SJSA1 (cell line): Measurements from ENCODE around the gene ZNF326. TPM values are rescaled to one million over a fixed set of nuclear protein-coding genes. Genes with fewer than 3 reads are reported as not detected.
"Not testable (repeated sequence)": the region's sequence is repeated elsewhere in the genome, so short reads cannot be mapped to it uniquely, and the experiment has no call there.

Experiments used
- DNase-seq, 2 experiments: peaks; one replicate each; pipeline ENCODE4 v3.0.0-alpha.2; 2015 to 2020; ENCODE audit warnings: low spot score in 2 of 2, low read depth in 1 of 2
- H3K27ac ChIP-seq: fragments of 250-450 bp; sonication (Bioruptor Pico); 2 replicates; pipeline ENCODE4 v1.5.1; 2020; ENCODE audit warnings: mild to moderate bottlenecking, moderate library complexity
- H3K27me3 ChIP-seq: fragments of 250-450 bp; sonication (Bioruptor Pico); replicated peaks from 2 replicates; pipeline ENCODE4 v1.5.1; 2020; ENCODE audit warnings: mild to moderate bottlenecking, moderate library complexity
- H3K36me3 ChIP-seq: fragments of 250-450 bp; sonication (Bioruptor Pico); 2 replicates; pipeline ENCODE4 v1.5.1; 2020; ENCODE audit warnings: mild to moderate bottlenecking
- H3K4me1 ChIP-seq: fragments of 250-450 bp; sonication (Bioruptor Pico); replicated peaks from 2 replicates; pipeline ENCODE4 v1.6.1; 2021; ENCODE audit warnings: mild to moderate bottlenecking
- H3K4me3 ChIP-seq: fragments of 250-450 bp; sonication (Bioruptor Pico); 2 replicates; pipeline ENCODE4 v1.5.1; 2020; ENCODE audit warnings: mild to moderate bottlenecking
- H3K9me3 ChIP-seq: fragments of 250-450 bp; sonication (Bioruptor Pico); replicated peaks from 2 replicates; pipeline ENCODE4 v1.5.1; 2020; ENCODE audit warnings: mild to moderate bottlenecking
- total RNA-seq: library from RNA; depleted of rRNA; stranded (reverse); fragments of >200 nt; shearing (Covaris generic); gene quantifications from 2 replicates; pipeline ENCODE4 v1.2.3, GENCODE V29; 2014

Gene ZNF326
- total RNA-seq, 1 experiment from 2014 or later = 6.3 TPM

DNA sequence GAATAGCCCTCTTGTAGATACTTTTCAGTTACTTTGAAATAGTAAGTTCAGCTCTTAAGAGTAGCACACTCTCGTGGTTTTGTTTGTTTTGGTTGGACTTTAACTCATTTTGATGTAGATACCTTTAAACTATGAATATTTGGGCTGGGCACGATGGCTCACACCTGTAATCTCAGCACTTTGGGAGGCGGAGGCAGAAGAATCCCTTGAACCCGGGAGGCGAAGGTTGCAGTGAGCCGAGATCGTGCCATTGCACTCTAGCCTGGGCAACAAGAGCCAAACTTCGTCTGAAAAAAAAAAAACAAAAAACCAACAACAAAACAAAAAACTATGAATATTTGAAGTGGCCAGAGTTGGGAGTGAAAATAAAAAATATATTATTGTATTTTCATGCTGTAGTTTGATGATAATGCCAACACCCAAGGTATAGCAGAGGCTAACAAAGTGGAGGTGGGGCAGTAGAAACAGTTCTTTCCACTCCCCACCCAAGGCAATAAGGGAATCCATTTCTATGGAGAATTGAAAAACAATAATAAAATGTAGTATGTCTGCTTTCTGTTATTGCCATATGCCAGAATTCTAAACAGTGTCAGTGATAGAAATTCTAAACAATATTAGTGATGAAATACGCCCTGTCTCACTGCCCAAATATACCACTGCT, 1.7 kb downstream of the ZNF326 start:
- DNase-seq = no peak
- H3K9me3 ChIP-seq = no peaks in the 10 kb centered on the region
- H3K4me3 ChIP-seq = peak overlapping the region; percentile 78
- no peaks in the 10 kb centered on the region for H3K27me3 ChIP-seq
- H3K36me3 ChIP-seq = peaks cover 30% of the 10 kb centered on the region
- H3K4me1 ChIP-seq = peaks cover 5% of the 10 kb centered on the region; the same call in 1 of the 2 replicates
- H3K27ac ChIP-seq = no peak overlapping the region

DNA sequence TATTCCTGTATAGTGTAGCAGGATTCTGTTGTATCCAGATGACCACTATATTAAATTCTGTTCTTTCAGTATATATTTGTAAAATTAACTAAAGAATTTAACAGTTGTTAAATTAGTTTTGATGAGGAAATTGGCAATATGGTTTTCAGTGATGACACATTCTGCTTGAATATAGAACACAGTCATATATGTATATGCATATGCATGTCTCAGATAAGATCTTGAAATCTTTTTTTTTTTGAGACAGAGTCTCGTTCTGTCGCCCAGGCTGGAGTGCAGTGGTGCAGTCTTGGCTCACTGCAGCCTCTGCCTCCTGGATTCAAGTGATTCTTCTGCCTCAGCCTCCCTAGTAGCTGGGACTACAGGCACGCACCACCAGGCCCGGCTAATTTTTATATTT, 2.2 kb downstream of the ZNF326 start:
- H3K9me3 ChIP-seq, H3K4me1 ChIP-seq, DNase-seq, H3K27ac ChIP-seq, H3K27me3 ChIP-seq, H3K4me3 ChIP-seq: not testable (repeated sequence)
- peaks cover 30% of the 10 kb centered on the region for H3K36me3 ChIP-seq

DNA sequence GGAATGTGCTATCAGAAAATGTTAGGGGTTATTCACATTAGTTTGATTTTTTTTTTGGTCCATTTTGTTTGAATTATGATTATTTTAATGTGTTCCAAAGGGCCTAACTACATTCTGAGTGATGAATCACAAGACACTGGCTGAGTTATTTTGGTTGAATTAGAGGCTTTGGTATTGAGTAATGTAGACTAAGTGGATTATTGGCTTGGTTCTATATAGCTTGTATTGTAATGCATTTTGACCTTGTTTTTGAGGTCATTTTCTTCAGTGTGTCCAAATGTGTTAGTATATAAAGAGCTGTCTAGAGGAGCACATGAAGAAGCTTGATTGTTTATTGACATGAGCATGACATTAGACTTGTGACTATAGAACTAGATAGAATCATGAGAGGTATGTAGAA, 3.4 kb downstream of the ZNF326 start:
- peaks cover 30% of the 10 kb centered on the region for H3K36me3 ChIP-seq
- no peaks in the 10 kb centered on the region for H3K27me3 ChIP-seq
- H3K4me1 ChIP-seq = peaks cover 5% of the 10 kb centered on the region; the same call in 1 of the 2 replicates
- no peak overlapping the region for H3K27ac ChIP-seq
- H3K9me3 ChIP-seq = no peaks in the 10 kb centered on the region
- no peak overlapping the region for H3K4me3 ChIP-seq
- no peak for DNase-seq

DNA sequence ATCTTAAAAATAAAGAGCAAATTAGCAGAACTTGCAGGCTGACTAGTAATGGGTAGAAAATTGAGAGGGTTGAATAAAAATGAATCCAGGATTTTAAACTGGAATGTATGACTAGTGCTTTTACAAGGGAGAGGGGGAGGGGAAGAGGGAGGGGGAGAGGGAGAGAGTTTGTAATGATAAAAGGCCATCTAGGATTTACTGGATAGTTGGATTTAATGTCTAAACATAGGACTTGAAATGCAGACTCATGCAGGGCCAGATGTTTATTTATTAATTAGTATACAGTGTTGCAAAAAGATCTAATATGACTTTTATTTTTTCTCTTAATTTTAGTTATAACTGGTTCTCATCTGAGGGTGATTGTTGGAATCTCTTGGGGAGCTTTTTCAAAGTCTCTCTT, 4.3 kb downstream of the ZNF326 start:
- H3K27ac ChIP-seq = no peak overlapping the region
- peaks cover 5% of the 10 kb centered on the region; the same call in 1 of the 2 replicates for H3K4me1 ChIP-seq
- H3K9me3 ChIP-seq = no peaks in the 10 kb centered on the region
- H3K4me3 ChIP-seq = no peak overlapping the region
- H3K27me3 ChIP-seq = no peaks in the 10 kb centered on the region
- DNase-seq = no peak
- peaks cover 30% of the 10 kb centered on the region for H3K36me3 ChIP-seq

GRCh38 chr1:89999628-90000027, 4.7 kb downstream of the ZNF326 start:
- Histone ChIP-seq H3K27me3 (no peaks in the 10 kb centered on the region), H3K9me3 (no peaks in the 10 kb centered on the region), H3K4me1 (peaks cover 5% of the 10 kb centered on the region; the same call in 1 of the 2 replicates), H3K4me3 (no peak overlapping the region), H3K27ac (no peak overlapping the region), H3K36me3 (peaks cover 30% of the 10 kb centered on the region)
- DNase-seq = no peak

GRCh38 chr1:90000934-90001676, 6.2 kb downstream of the ZNF326 start:
- Histone ChIP-seq H3K27me3 (no peaks in the 10 kb centered on the region), H3K27ac (no peak overlapping the region), H3K4me1 (peaks cover 4% of the 10 kb centered on the region; the same call in 1 of the 2 replicates), H3K9me3 (no peaks in the 10 kb centered on the region), H3K36me3 (peaks cover 37% of the 10 kb centered on the region), H3K4me3 (no peak overlapping the region)
- no peak for DNase-seq

GRCh38 chr1:90007979-90008404, 13.1 kb downstream of the ZNF326 start:
- no peak for DNase-seq
- Histone ChIP-seq H3K27ac (no peak overlapping the region), H3K36me3 (peaks cover 64% of the 10 kb centered on the region)

DNA sequence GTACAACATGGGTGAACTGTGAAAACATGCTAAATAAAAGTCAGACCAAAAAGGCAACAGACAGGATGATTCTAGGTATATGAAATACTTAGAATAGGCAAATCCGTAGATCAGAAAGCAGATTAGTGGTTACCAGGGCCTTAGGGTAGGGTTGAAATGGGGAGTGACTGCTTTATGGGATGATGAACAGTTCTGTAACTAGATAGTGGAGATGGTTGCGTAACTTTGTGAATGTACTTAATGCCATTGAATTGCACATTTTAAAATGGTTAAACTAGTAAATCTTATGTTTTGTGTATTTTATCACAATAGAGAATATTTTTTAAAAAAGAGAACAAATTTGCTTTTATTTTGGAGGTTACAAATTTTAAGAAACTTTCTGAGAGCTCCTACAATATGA, 17.4 kb downstream of the ZNF326 start:
- no peak for DNase-seq

More at GRCh38 chr1:90007979-90008404, 13.1 kb downstream of the ZNF326 start:
- H3K4me1 ChIP-seq = no peaks in the 10 kb centered on the region
- no peak overlapping the region for H3K4me3 ChIP-seq
- H3K9me3 ChIP-seq = no peaks in the 10 kb centered on the region
- H3K27me3 ChIP-seq = no peaks in the 10 kb centered on the region

GRCh38 chr1:90023691-90024090, 28.8 kb downstream of the ZNF326 start:
- Histone ChIP-seq H3K4me1 (no peaks in the 10 kb centered on the region), H3K36me3 (peaks cover 66% of the 10 kb centered on the region), H3K27me3 (no peaks in the 10 kb centered on the region), H3K27ac (no peak overlapping the region), H3K9me3 (no peaks in the 10 kb centered on the region), H3K4me3 (no peak overlapping the region)
- DNase-seq = no peak

More for the DNA sequence above, 17.4 kb downstream of the ZNF326 start:
- H3K27me3 ChIP-seq = no peaks in the 10 kb centered on the region
- no peaks in the 10 kb centered on the region for H3K9me3 ChIP-seq
- H3K4me3 ChIP-seq = no peak overlapping the region
- H3K36me3 ChIP-seq = peaks cover 67% of the 10 kb centered on the region
- H3K27ac ChIP-seq = no peak overlapping the region
- no peaks in the 10 kb centered on the region for H3K4me1 ChIP-seq

- Histone ChIP-seq H3K27me3 (no peaks in the 10 kb centered on the region), H3K4me3 (no peak overlapping the region), H3K4me1 (no peaks in the 10 kb centered on the region), H3K36me3 (peaks cover 63% of the 10 kb centered on the region), H3K9me3 (no peaks in the 10 kb centered on the region), H3K27ac (no peak overlapping the region)
- no peak for DNase-seq
Measured at GRCh38 chr1:90027281-90027680, 32.4 kb downstream of the ZNF326 start.

GRCh38 chr1:90039652-90040051, 44.7 kb downstream of the ZNF326 start:
- no peaks in the 10 kb centered on the region for H3K9me3 ChIP-seq
- no peak for DNase-seq
- H3K36me3 ChIP-seq = no peaks in the 10 kb centered on the region
- H3K4me1 ChIP-seq = no peaks in the 10 kb centered on the region
- H3K27ac ChIP-seq = no peak overlapping the region
- H3K4me3 ChIP-seq = no peak overlapping the region
- no peaks in the 10 kb centered on the region for H3K27me3 ChIP-seq

- H3K27ac ChIP-seq = no peak overlapping the region
- no peak for DNase-seq
- H3K36me3 ChIP-seq = no peaks in the 10 kb centered on the region
- H3K27me3 ChIP-seq = no peaks in the 10 kb centered on the region; the same call in 1 of the 2 replicates
- H3K4me1 ChIP-seq = no peaks in the 10 kb centered on the region
- H3K9me3 ChIP-seq = no peaks in the 10 kb centered on the region
- no peak overlapping the region for H3K4me3 ChIP-seq
Measured at GRCh38 chr1:90043586-90043985, 48.7 kb downstream of the ZNF326 start.

DNA sequence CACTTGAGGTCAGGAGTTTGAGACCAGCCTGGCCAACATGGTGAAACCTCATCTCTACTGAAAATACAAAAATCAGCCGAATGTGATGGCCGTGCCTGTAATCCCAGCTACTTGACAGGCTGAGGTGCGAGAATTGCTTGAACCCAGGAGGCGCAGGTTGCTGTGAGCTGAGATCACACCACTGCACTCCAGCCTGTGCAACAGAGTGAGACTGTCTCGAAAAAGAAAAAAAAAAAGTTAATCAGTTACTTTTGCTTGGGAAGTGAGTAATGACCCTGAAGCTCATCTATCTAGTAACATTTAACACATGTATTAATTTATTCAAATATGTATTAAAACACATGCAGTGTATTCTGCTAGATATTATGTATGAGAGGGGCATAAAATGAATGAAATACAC, 49.4 kb downstream of the ZNF326 start:
- Histone ChIP-seq H3K9me3 (no peaks in the 10 kb centered on the region), H3K4me3 (no peak overlapping the region), H3K27ac (no peak overlapping the region), H3K36me3 (no peaks in the 10 kb centered on the region), H3K4me1 (no peaks in the 10 kb centered on the region), H3K27me3 (no peaks in the 10 kb centered on the region; the same call in 1 of the 2 replicates)
- DNase-seq = no peak

GRCh38 chr1:90045853-90046563, 51.1 kb downstream of the ZNF326 start:
- H3K4me1 ChIP-seq = no peaks in the 10 kb centered on the region
- no peaks in the 10 kb centered on the region; the same call in 1 of the 2 replicates for H3K27me3 ChIP-seq
- H3K9me3 ChIP-seq = no peaks in the 10 kb centered on the region
- H3K4me3 ChIP-seq = no peak overlapping the region
- H3K27ac ChIP-seq = no peak overlapping the region
- peak in 1 of 2 experiments; percentile 14 for DNase-seq
- no peaks in the 10 kb centered on the region for H3K36me3 ChIP-seq
